CD4-positive, alpha-beta T cell treated with Interleukin-1 beta for 1 hour (primary cell): ENCODE results near the gene SSRP1.

ENCODE experiments used
- DNase-seq, 2 donors: peaks; one replicate each; pipeline ENCODE4 v3.0.0-alpha.2; 2020 to 2022

Gene SSRP1

GRCh38 chr11:57313788-57314135, 21.9 kb downstream of the SSRP1 start:
- no peak for DNase-seq

- DNase-seq = no peak
Observed at GRCh38 chr11:57313071-57313787, 22.5 kb downstream of the SSRP1 start.

DNA sequence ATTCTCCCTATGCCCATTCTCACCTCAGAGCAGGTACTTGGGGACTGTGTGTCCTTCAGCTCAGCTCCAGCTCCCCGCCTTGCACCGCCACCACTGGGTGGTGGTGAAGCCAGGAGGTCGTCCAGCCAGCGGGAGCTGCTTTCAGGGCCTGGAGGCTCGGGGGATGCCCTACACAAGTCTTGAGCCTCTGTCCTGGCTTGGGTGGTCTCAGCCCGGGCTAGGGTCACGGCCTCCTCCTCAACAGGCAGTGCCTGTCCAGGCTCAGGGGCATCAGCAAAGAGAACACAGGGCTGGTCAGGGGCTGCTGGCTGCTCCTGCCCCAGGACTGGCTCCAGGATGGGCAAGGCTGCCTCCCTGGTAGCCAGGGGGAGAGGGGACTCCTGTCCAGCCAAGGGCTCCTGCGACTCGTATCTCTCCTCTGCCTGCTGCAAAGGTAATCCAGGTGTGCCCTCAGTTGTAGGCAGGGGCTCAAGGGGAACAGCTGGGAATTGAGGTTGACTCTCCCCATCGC, 23.1 kb downstream of the SSRP1 start:
- DNase-seq = no peak

DNA sequence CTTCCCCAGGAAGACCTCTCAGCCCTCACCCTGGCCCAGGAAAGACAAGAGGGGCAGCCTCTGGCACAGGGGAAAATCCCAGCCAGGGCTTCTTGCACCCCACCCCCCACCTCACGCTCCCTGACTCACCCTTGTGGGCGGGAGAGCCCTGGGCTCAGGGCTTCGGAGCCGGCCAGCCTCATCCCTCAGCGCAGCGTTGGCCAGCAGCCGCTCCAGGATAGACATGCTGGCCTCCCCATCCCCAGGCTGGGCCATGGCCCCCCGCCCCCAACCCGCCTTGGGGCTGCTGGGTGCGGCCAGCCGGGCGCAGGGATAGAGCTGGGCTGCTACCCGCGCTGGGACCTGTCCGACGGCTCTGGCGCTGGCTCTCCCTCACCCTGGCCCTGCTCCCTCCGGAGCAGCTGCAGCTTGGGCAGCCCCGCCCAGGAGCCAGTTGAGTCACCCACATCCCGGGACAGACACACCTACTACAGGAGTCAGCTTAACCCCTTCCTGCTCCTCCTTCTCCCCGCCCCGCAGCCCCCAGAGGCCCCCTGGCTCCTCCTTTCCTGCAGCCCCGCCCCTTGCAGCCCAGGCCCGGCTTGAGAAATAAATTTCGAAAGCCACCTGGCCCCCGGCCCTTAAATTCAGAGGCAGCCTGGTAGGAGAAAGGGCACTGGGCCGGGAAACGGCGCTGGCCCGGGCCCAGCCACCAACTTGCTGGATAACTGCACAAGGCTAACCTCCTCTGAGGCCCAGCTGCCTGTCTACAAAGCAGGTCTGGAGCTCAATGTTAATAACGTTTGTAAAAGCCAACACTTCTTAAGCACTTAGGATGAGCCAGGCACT, 24.4 kb downstream of the SSRP1 start:
- DNase-seq = peak; percentile 27 to 52

DNA sequence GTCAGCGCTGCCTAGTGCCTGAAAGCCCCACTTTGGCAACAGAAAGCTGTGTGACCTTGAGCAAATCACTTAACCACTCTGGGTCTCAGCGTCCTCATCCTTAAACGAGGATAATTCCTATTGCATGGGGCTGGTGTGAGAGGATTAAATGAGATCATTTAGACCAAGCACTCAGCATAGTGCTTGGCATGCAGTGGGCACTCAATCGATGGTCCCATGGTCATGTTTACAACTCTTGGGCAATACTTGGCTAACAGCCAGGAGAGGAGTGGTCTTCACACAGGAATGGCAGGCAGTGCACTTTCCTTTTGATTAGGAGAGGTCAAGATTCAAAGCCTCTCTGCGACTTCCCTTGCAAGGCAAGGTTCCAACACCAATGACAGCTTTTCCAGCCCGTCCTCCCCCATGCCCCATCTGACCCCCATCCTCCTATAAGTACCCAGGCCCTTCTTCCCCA, 25.0 kb downstream of the SSRP1 start:
- DNase-seq = no peak

GRCh38 chr11:57310091-57310490, 25.6 kb downstream of the SSRP1 start:
- DNase-seq = no peak

DNA sequence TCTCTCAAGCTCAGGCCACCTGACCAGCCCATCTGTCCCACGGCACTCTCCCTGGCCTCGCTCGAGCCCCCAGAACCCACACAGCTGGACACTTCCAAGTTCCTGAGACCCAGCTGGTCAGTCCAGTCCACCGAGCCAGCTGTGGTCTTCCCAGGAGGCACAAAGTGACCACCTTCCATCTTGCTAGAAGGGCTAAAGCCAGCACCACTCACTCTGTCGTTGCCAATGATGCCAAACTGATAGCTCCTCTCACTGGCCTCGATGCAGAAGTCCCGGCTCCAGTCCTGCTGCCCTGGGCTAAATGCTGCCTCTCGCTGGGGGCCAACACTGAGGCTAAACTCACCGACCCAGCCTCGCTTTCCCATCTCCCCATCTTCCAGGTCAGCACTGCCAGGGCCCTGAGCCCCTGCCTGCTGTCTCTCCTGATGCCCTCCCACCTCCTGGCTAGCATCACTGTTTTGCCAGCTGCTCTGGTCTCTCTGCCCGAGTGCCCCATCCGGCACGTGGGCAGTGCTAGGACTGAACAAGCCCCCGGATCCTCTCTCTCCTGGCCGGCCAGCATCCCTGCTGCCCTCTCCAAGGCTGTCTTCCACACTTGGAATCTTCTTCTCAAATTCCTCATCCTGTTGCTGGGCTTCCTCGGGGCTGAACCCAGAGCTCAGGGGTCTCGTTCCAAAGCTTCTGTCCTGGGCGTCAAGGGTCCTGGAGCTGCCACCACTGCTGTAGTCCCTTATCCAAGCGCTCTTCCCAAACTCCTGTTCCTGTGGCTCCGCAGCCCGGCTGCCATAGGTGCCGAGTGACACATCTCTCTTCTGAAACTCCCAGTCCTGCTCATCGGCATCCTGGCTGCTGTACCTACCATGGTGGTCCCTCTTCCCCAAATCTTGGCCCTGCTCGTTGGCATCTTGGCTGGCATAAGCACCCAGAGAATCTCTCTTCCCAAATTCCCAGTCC, 26.3 kb downstream of the SSRP1 start:
- no peak for DNase-seq

GRCh38 chr11:57308426-57309060, 27.1 kb downstream of the SSRP1 start:
- DNase-seq = no peak

- no peak for DNase-seq
Observed at GRCh38 chr11:57307666-57308270, 27.9 kb downstream of the SSRP1 start.

- no peak for DNase-seq
Observed at GRCh38 chr11:57306940-57307565, 28.6 kb downstream of the SSRP1 start.

DNA sequence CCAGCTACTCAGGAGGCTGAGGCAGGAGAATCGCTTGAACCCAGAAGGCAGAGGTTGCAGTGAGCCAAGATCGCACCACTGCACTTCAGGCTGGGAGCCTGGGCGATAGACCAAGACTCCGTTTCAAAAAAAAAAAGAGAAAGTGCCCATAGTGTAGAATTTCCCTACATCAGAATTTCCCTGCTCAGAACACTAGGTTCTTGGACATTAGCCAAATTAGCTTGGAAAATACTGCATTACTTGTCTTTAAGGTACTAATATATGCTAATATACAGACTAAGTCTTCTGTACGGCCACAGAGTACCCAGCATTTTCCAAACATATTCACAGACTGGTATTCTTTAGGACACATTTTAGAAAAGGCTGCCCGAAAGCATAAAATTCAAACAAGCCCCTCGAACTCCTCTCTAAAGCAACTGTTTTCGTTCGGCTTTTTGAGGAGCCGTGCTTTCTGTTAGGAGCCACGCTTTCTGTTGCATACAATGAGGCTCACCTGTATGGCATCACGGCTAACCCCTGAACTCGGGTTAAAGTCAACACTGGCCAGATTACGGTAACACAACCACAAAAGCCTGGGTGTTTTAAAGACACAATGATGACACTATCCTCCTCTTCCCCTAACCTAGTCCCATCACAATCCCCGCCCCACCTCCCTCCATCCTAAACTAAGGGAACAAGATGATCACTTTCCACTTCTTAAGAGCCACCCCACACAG, 29.4 kb downstream of the SSRP1 start:
- no peak for DNase-seq

DNA sequence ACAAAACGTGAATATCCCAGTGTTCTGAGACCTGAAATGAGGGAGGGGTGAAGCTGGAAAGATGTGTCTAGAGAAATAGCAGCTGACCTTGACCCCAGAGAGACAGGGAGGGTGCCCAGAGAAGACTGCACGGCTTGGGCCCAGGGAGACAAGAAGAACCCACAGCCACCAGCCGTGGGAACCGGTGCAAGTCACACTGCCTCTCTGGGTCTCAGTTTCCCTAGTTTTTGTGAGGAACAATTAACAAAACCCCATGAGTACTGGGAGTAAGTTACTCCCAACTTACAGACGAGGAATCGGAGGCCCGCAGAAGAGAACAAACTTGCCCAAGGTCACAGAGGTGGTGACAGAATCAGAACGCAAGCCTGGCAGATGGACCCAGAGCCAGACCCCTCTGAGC, 30.2 kb downstream of the SSRP1 start:
- DNase-seq = no peak

- DNase-seq = no peak
Observed at GRCh38 chr11:57303990-57304579, 31.6 kb downstream of the SSRP1 start.

DNA sequence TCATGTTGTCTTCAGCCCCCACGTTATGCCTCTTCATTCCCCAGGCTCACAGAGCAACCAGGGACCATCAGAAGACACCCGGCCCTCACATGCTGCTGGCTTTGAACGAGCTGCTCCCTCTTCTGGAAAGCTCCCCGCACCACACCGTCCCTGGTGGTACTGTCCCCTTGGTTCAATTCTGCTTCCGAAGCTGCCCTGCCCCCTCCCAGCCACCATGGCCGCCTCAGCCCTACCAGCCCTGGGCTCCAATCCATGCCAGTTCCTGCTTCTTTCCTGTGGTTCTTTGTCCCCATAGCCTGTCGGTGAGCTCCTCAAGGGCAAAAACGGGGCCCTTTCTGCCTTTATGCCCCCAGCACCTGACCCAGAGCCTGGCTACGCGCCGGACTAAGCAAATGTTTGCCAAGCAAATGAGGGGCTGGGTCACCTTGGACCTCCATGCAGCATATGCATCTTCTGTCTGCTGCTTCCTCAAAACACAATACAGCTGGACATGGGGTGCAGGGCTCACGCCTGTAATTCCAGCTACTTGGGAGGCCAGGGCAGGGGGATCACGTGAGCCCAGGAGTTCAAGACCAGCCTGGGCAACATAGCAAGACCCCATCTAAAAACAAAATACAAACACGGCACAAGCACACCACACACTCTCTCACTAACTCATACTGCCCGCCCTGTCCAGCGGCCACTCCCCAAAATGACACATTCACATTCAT, 32.3 kb downstream of the SSRP1 start:
- no peak for DNase-seq

DNA sequence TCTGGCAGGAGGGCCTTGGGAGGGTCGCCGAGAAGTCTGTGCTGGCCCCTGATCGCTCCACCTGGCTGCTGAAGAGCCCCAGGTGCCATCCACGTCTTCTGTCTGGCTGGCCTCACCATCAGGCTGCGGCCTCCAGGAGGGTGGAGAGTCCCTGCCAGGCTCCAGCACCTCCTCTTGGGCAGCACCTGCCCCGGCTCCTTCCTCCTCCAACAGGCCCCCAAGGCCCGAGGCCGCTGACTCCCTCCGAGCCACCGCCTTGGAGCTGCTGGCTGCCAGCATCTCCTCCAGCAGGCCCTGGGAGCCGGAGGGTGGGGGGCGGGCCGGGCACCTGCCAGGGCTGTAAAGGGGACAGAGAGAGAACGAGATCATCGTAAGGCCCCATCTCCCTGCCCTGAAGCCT, 33.2 kb downstream of the SSRP1 start:
- DNase-seq = no peak

- DNase-seq = no peak
Observed at GRCh38 chr11:57301711-57302423, 33.8 kb downstream of the SSRP1 start.

GRCh38 chr11:57300785-57301184, 34.9 kb downstream of the SSRP1 start:
- no peak for DNase-seq

DNA sequence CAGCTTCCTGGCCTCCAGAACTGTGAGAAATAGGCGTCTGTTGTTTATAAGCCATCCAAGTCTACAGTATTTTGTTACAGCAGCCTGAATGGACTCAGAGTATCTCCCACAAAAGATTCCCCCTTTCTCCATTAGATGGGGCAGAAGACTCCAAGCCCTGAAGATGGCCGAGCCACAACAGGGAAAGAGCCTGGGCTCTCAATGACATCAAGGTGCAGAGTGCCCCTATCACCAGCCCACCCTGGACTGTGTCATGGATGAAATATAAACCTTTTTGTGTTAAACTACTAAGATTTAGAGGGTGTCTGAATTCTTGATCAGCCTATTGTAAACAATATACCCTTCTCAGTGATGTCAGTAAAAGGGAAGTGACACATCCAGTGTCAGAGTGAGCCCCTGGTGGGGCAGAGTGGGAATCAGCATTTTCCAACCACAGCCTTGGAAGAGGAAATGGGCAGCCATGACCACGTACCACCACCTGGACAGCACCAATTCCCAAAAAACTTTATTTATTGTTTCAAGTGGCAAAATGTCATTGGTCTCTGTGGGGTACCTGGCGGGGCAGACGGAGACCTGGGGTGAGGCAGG, 36.4 kb downstream of the SSRP1 start:
- no peak for DNase-seq

DNA sequence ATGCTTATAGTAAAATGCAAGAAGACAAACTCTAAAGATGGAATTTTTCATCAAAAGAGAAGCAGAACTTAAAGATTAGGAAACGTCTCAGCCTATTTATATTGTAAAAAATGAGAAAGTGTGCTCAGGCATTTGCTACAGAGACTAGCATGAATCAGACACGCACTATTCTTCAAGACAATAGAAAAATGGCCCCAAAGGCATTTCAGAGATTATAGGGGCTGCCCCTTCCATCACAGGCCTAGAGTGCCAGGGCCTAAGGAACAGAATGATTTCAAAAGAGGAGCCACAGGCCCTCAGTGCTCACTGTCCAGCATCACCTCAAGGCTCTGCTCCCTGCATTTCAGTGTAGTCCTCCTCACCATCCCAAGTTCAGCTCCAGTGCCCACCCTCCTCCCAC, 38.5 kb downstream of the SSRP1 start:
- no peak for DNase-seq
